Loucy (cell line): ENCODE measurements around the gene MET.

Experiments
- H2AFZ ChIP-seq: fragments of 200-600 bp; sonication (generic); 2 replicates; pipeline ENCODE4 v1.6.0; 2016; ENCODE audit warnings: antibody characterized with exemption, mild to moderate bottlenecking, low read length, moderate library complexity
- H3F3A ChIP-seq: fragments of 200-600 bp; 2 replicates; pipeline ENCODE4 v1.6.0; 2016; ENCODE audit warnings: antibody characterized with exemption, low read depth, mild to moderate bottlenecking
- H3K27me3 ChIP-seq: fragments of 200-600 bp; sonication (generic); 2 replicates; pipeline ENCODE4 v1.6.1; 2014; ENCODE audit warnings: low read length, mild to moderate bottlenecking; ENCODE audit not compliant: insufficient read depth, poor library complexity, severe bottlenecking
- H3K36me3 ChIP-seq: fragments of 200-600 bp; sonication (generic); 2 replicates; pipeline ENCODE4 v1.6.1; 2016; ENCODE audit warnings: low read length; ENCODE audit not compliant: insufficient read depth
- H3K4me1 ChIP-seq: fragments of 200-600 bp; sonication (generic); 2 replicates; pipeline ENCODE4 v1.5.1; 2014; ENCODE audit warnings: low read length, mild to moderate bottlenecking; ENCODE audit not compliant: insufficient read depth, poor library complexity, severe bottlenecking
- H3K4me2 ChIP-seq: fragments of 200-600 bp; sonication (generic); 2 replicates; pipeline ENCODE4 v1.6.0; 2014; ENCODE audit warnings: antibody characterized with exemption, low read length, low read depth, mild to moderate bottlenecking; ENCODE audit not compliant: poor library complexity, severe bottlenecking
- H3K4me3 ChIP-seq: fragments of 200-600 bp; sonication (generic); 2 replicates; pipeline ENCODE4 v1.5.1; 2014; ENCODE audit warnings: low read length, mild to moderate bottlenecking, mixed read lengths; ENCODE audit not compliant: poor library complexity, severe bottlenecking
- H3K79me2 ChIP-seq: fragments of 200-600 bp; sonication (generic); 2 replicates; pipeline ENCODE4 v1.6.1; 2014; ENCODE audit warnings: low read length; ENCODE audit not compliant: insufficient read depth
- H3K9ac ChIP-seq: fragments of 200-600 bp; sonication (generic); 2 replicates; pipeline ENCODE4 v1.6.0; 2014; ENCODE audit warnings: mild to moderate bottlenecking, low read depth, low read length, moderate library complexity; ENCODE audit not compliant: poor library complexity, severe bottlenecking
- H3K9me2 ChIP-seq: fragments of 200-600 bp; sonication (generic); replicated peaks from 2 replicates; pipeline ENCODE4 v1.6.1; 2016; ENCODE audit warnings: low read depth, low read length, mixed read lengths
- H3K9me3 ChIP-seq: fragments of 200-600 bp; sonication (generic); 2 replicates; pipeline ENCODE4 v1.6.1; 2014; ENCODE audit warnings: mild to moderate bottlenecking, antibody characterized with exemption, low read length, low read depth; ENCODE audit not compliant: insufficient read depth
- H4K20me1 ChIP-seq: fragments of 200-600 bp; sonication (generic); 2 replicates; pipeline ENCODE4 v1.6.0; 2014; ENCODE audit warnings: antibody characterized with exemption, low read length, mild to moderate bottlenecking; ENCODE audit not compliant: insufficient read depth, poor library complexity, severe bottlenecking
- CTCF ChIP-seq: fragments of 200-600 bp; sonication (generic); conservative IDR thresholded peaks from 2 replicates; pipeline ENCODE4 v1.5.1; 2014; ENCODE audit warnings: mild to moderate bottlenecking, antibody characterized with exemption, low read length
- EZH2phosphoT487 ChIP-seq: fragments of 200-600 bp; IDR thresholded peaks from 2 replicates; pipeline ENCODE4 v1.6.1; 2018; ENCODE audit warnings: antibody characterized with exemption, mild to moderate bottlenecking, moderate library complexity, borderline replicate concordance

MET gene

GRCh38 chr7:116802746-116803152, 130.8 kb downstream of the MET start:
- Histone ChIP-seq H3K4me3 (no peak overlapping the region), H3K9me3 (no peaks in the 10 kb centered on the region), H3F3A (no peaks in the 10 kb centered on the region), H3K9ac (no peak overlapping the region), H3K4me1 (peaks cover 4% of the 10 kb centered on the region), H3K9me2 (no peaks in the 10 kb centered on the region), H3K4me2 (no peak overlapping the region), H3K36me3 (no peaks in the 10 kb centered on the region), H3K79me2 (no peaks in the 10 kb centered on the region), H4K20me1 (no peaks in the 10 kb centered on the region), H2AFZ (peak overlapping the region; percentile 68), H3K27me3 (no peaks in the 10 kb centered on the region)
- TF ChIP-seq CTCF (peak; percentile 73), EZH2phosphoT487 (no peak)

- Histone ChIP-seq H3K9ac (no peak overlapping the region), H3K9me3 (no peaks in the 10 kb centered on the region), H3K27me3 (no peaks in the 10 kb centered on the region), H3K4me2 (no peak overlapping the region), H3K9me2 (no peaks in the 10 kb centered on the region), H2AFZ (no peak overlapping the region), H3K36me3 (no peaks in the 10 kb centered on the region), H3K4me3 (no peak overlapping the region), H4K20me1 (no peaks in the 10 kb centered on the region), H3F3A (no peaks in the 10 kb centered on the region), H3K79me2 (no peaks in the 10 kb centered on the region), H3K4me1 (peaks cover 4% of the 10 kb centered on the region)
- TF ChIP-seq EZH2phosphoT487, result no peak
- TF ChIP-seq CTCF, result no peak
Measured at GRCh38 chr7:116804471-116804870, 132.5 kb downstream of the MET start.

GRCh38 chr7:116805100-116805544, 133.1 kb downstream of the MET start:
- no peaks in the 10 kb centered on the region for H3F3A ChIP-seq
- no peaks in the 10 kb centered on the region for H3K27me3 ChIP-seq
- no peaks in the 10 kb centered on the region for H3K9me3 ChIP-seq
- TF ChIP-seq CTCF (no peak), EZH2phosphoT487 (no peak)
- no peaks in the 10 kb centered on the region for H4K20me1 ChIP-seq
- H3K4me1 ChIP-seq, result peaks cover 7% of the 10 kb centered on the region
- H3K9ac ChIP-seq, result no peak overlapping the region
- H3K36me3 ChIP-seq, result no peaks in the 10 kb centered on the region
- H3K4me3 ChIP-seq, result no peak overlapping the region
- H2AFZ ChIP-seq, result no peak overlapping the region
- H3K79me2 ChIP-seq, result no peaks in the 10 kb centered on the region
- no peak overlapping the region for H3K4me2 ChIP-seq
- H3K9me2 ChIP-seq, result no peaks in the 10 kb centered on the region
